ENCODE results near the gene FRYL. TPM values are rescaled to one million over a fixed set of nuclear protein-coding genes. Genes with fewer than 3 reads are reported as not detected.

Gene FRYL
- total RNA-seq, 2 experiments from 2014 or later, result 85.4 to 88.5 TPM

DNA sequence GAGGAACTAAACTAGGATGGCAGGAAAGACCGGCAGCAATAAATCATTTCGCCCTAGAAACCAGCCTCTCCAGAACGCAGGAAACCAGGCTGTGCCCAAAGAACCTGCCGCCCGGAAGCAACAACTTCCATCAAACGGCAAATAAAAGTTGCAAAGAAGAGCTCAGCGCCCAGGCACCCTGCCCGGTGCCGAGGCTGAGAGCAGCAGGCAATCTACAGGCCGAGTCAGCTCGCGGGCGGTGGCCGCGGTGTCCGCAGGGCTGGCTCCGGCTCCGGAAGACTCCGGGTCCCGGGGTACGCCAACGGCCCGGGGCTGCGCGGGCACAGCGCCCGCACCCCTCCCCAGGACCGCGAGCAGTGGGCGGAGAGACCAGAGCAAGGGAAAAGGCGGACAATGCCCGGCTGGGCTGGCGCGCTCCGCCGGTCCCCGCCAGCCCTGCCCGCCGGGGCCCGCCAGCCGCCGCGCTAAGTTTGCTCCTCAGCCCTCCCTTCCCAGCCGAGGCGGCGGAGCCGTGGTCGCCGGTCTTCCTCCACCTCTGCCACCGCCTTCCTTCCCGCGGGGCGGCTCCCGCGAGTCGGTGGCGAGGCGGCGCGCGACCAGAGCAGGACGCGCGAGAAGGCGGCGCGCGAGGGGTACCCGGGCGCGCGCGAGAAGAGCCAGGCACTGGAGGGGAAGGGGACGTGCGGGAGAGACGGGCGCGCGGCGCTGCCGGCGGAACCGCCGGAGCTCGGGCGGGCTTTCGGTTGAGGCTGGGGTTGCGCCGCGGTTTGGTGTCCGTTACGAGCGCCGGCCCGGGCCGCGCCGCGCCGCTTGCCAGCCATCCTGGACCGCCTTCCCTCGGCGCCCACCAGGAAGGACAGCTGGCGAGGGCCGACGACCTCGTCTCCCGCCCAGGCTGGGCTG lies 733 bp downstream of the FRYL start:
- Histone ChIP-seq H3K9me2 (ENCODE audit: insufficient read depth, low read length) (no peaks in the 10 kb centered on the region), H2AFZ (ENCODE audit: low read length) (peak overlapping the region; percentile 52), H3K4me3 (ENCODE audit: low read depth, low read length, poor library complexity, severe bottlenecking) (peak overlapping the region; percentile 83), H3K36me3 (ENCODE audit: insufficient read depth, low read length) (no peaks in the 10 kb centered on the region), H3K27ac (ENCODE audit: low read depth, low read length, poor library complexity, severe bottlenecking) (peak overlapping the region; percentile 90), H3K4me2 (ENCODE audit: low read length) (peak overlapping the region; percentile 98), H4K20me1 (ENCODE audit: insufficient read depth, low read length) (peaks cover 31% of the 10 kb centered on the region), H3K9me3 (ENCODE audit: low read length) (no peaks in the 10 kb centered on the region), H3K4me1 (ENCODE audit: insufficient read depth, low read length, poor library complexity, severe bottlenecking) (peaks cover 49% of the 10 kb centered on the region), H3K79me2 (ENCODE audit: insufficient read depth, low read depth, low read length) (peaks cover 50% of the 10 kb centered on the region)
- TF ChIP-seq, protein P1, sequence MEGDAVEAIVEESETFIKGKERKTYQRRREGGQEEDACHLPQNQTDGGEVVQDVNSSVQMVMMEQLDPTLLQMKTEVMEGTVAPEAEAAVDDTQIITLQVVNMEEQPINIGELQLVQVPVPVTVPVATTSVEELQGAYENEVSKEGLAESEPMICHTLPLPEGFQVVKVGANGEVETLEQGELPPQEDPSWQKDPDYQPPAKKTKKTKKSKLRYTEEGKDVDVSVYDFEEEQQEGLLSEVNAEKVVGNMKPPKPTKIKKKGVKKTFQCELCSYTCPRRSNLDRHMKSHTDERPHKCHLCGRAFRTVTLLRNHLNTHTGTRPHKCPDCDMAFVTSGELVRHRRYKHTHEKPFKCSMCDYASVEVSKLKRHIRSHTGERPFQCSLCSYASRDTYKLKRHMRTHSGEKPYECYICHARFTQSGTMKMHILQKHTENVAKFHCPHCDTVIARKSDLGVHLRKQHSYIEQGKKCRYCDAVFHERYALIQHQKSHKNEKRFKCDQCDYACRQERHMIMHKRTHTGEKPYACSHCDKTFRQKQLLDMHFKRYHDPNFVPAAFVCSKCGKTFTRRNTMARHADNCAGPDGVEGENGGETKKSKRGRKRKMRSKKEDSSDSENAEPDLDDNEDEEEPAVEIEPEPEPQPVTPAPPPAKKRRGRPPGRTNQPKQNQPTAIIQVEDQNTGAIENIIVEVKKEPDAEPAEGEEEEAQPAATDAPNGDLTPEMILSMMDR (conservative IDR thresholded peaks at IDR 0.05; ENCODE audit: low read length), result 0 out of 2 replicates have a peak, but pooled peaks have one; percentile 32
- no peak for TF ChIP-seq EZH2phosphoT487 (IDR thresholded peaks at IDR 0.05; ENCODE audit: borderline replicate concordance, low read depth, low read length)
- CTCF ChIA-PET (ENCODE audit: unreplicated experiment), result no interaction called here
- peak; percentile 84 for DNase-seq (ENCODE audit: low spot score)
- POLR2A ChIA-PET, result interaction anchor here (0.7 to 1.1 kb wide), 4 partner anchors 28 to 752 kb away, joined by 3 to 4 read pairs (median 3); no protein-coding TSS in a partner anchor
- BruUV-seq (replicated peaks), result no TSS peak
- intact Hi-C loops (cut with micrococcal nuclease; ENCODE audit: unreplicated experiment), result loop anchor here (5.0 kb wide), 1 partner anchor 202 kb away; no protein-coding TSS in a partner anchor

DNA sequence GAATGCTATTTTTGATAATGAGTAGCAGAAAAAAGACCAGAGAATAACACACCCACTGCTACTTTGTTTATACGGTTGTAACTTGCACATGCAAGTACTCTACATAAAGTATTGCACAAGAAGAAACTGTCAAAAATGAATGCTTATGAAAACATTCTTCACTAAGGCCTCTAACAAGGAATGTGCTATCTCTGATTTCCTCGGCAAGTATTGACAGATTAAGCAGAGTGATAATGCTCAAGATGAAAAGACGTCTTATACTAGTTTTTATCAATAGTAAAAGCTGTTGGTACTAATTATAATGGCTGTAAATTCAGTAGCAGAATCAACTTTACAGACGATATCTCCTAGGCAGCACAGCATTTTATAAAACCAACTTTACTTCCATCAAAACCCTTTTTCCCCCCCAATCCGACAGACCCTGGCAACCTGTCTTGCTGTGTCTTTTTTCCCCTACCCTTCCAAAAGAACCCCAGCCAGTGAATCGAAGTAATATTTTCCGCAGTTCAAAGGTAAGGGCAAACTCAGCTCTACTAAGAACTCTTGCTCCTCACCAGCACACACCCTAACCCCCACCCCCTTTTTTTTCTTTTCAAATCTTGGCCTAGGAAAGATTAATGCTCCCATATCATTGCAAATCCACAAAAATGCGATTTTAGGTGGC lies 1.5 kb downstream of the FRYL start:
- no peak overlapping the region for H2AFZ ChIP-seq (ENCODE audit: low read length)
- H3K27ac ChIP-seq (ENCODE audit: low read depth, low read length, poor library complexity, severe bottlenecking), result peak overlapping the region; percentile 90
- DNase-seq (ENCODE audit: low spot score), result no peak
- peak overlapping the region; percentile 83 for H3K4me3 ChIP-seq (ENCODE audit: low read depth, low read length, poor library complexity, severe bottlenecking)
- POLR2A ChIA-PET, result interaction anchor here (0.7 to 1.1 kb wide), 3 partner anchors 28 to 751 kb away, joined by 3 to 4 read pairs (median 3); no protein-coding TSS in a partner anchor
- intact Hi-C loops (cut with micrococcal nuclease; ENCODE audit: unreplicated experiment), result loop anchor here (5.0 kb wide), 1 partner anchor 201 kb away; no protein-coding TSS in a partner anchor
- H3K4me2 ChIP-seq (ENCODE audit: low read length), result peak overlapping the region; percentile 98
- no peaks in the 10 kb centered on the region for H3K9me2 ChIP-seq (ENCODE audit: insufficient read depth, low read length)
- H3K9me3 ChIP-seq (ENCODE audit: low read length), result no peaks in the 10 kb centered on the region
- H3K79me2 ChIP-seq (ENCODE audit: insufficient read depth, low read depth, low read length), result peaks cover 57% of the 10 kb centered on the region
- CTCF ChIA-PET (ENCODE audit: unreplicated experiment), result no interaction called here
- H3K4me1 ChIP-seq (ENCODE audit: insufficient read depth, low read length, poor library complexity, severe bottlenecking), result peaks cover 49% of the 10 kb centered on the region
- BruUV-seq (replicated peaks), result TSS peak; percentile 71
- peaks cover 2% of the 10 kb centered on the region for H3K36me3 ChIP-seq (ENCODE audit: insufficient read depth, low read length)
- H4K20me1 ChIP-seq (ENCODE audit: insufficient read depth, low read length), result peaks cover 31% of the 10 kb centered on the region
- TF ChIP-seq EZH2phosphoT487 (IDR thresholded peaks at IDR 0.05; ENCODE audit: borderline replicate concordance, low read depth, low read length), result no peak
- TF ChIP-seq, protein P1 (conservative IDR thresholded peaks at IDR 0.05; ENCODE audit: low read length), result no peak

Data from OCI-LY7 (cell line).